Left ventricle myocardium inferior (tissue), 1 donor: ENCODE data around the gene KIR3DL3. TPM values are rescaled to one million over a fixed set of nuclear protein-coding genes. Genes with fewer than 3 reads are reported as not detected.
"Not testable (repeated sequence)": the region's sequence is repeated elsewhere in the genome, so short reads cannot be mapped to it uniquely, and the experiment has no call there.

ENCODE experiments used
- DNase-seq: peaks from one replicate; pipeline ENCODE4 v3.0.0-alpha.2; 2020
- H3K27ac ChIP-seq: fragments of 200-600 bp; replicated peaks from 2 replicates; pipeline ENCODE4 v1.8.0; 2021
- H3K27me3 ChIP-seq: fragments of 200-600 bp; 2 replicates; pipeline ENCODE4 v1.8.0; 2021; ENCODE audit warnings: low read depth
- H3K36me3 ChIP-seq: fragments of 200-600 bp; 2 replicates; pipeline ENCODE4 v1.8.0; 2021
- H3K4me1 ChIP-seq: fragments of 200-600 bp; 2 replicates; pipeline ENCODE4 v1.8.0; 2021
- H3K4me3 ChIP-seq: fragments of 200-600 bp; 2 replicates; pipeline ENCODE4 v1.8.0; 2021; ENCODE audit warnings: mild to moderate bottlenecking, moderate library complexity
- H3K9me3 ChIP-seq: fragments of 200-600 bp; replicated peaks from 2 replicates; pipeline ENCODE4 v1.8.0; 2021
- CTCF ChIP-seq: fragments of 200-600 bp; IDR thresholded peaks from 2 replicates; pipeline ENCODE4 v1.8.0; 2021; ENCODE audit warnings: antibody characterized with exemption, mild to moderate bottlenecking, borderline replicate concordance
- intact Hi-C: fragments of 100-400 bp; cut with micrococcal nuclease; formaldehyde crosslinking; loops from one replicate; pipeline ENCODE4 v1.11.0; 2022
- total RNA-seq: library from RNA; stranded (reverse); fragmentation: NEBNext Ultra II Directional; extraction: Animal tissue kit (Norgen Biotek cat#: 25700); gene quantifications from one replicate; pipeline ENCODE4 v1.2.1, GENCODE V29; 2021
- donor health status: DM: no; HTN: yes; CAD: no; lungs with severe emphysema.

The KIR3DL3 gene
- total RNA-seq, 1 donor from 2014 or later = not detected

GRCh38 chr19:54704928-54705327, 19.3 kb upstream of the KIR3DL3 start:
- H3K27ac ChIP-seq = no peak overlapping the region
- peaks cover 55% of the 10 kb centered on the region for H3K27me3 ChIP-seq
- no peaks in the 10 kb centered on the region for H3K9me3 ChIP-seq
- no peaks in the 10 kb centered on the region for H3K4me1 ChIP-seq
- no peak overlapping the region for H3K4me3 ChIP-seq
- DNase-seq = no peak
- TF ChIP-seq CTCF = no peak
- H3K36me3 ChIP-seq = no peaks in the 10 kb centered on the region
- intact Hi-C loops = no loop called here

DNA sequence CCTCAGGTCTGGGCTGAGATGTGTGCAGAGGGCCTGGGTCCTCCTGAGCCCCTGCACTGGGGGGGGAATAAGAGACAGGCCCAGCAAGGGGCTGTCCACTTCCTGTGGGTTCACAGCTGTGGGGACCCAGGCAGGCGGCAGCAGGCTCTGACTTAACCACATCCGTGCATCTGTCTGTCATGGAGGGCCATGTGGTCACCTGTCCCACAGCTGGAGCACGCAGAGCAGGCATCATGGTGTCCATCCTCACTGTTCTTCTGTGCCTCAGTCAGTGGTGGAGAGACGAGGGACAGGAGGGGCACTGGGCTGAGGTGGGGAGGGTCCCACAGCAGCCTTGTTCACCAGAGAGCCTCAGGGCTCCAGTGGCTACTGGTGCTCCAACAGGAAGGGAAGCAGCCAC, 16.3 kb upstream of the KIR3DL3 start:
- peaks cover 42% of the 10 kb centered on the region for H3K27me3 ChIP-seq
- no peak for DNase-seq
- no peak for TF ChIP-seq CTCF
- no peaks in the 10 kb centered on the region for H3K36me3 ChIP-seq
- intact Hi-C loops = no loop called here
- no peak overlapping the region for H3K4me3 ChIP-seq
- H3K27ac ChIP-seq = no peak overlapping the region
- H3K9me3 ChIP-seq = no peaks in the 10 kb centered on the region
- H3K4me1 ChIP-seq = no peaks in the 10 kb centered on the region

GRCh38 chr19:54708781-54709180, 15.5 kb upstream of the KIR3DL3 start:
- Histone ChIP-seq H3K4me1 (no peaks in the 10 kb centered on the region), H3K9me3 (no peaks in the 10 kb centered on the region), H3K4me3 (no peak overlapping the region), H3K36me3 (no peaks in the 10 kb centered on the region), H3K27ac (no peak overlapping the region), H3K27me3 (peaks cover 46% of the 10 kb centered on the region)
- intact Hi-C loops = no loop called here
- TF ChIP-seq CTCF = no peak
- no peak for DNase-seq

DNA sequence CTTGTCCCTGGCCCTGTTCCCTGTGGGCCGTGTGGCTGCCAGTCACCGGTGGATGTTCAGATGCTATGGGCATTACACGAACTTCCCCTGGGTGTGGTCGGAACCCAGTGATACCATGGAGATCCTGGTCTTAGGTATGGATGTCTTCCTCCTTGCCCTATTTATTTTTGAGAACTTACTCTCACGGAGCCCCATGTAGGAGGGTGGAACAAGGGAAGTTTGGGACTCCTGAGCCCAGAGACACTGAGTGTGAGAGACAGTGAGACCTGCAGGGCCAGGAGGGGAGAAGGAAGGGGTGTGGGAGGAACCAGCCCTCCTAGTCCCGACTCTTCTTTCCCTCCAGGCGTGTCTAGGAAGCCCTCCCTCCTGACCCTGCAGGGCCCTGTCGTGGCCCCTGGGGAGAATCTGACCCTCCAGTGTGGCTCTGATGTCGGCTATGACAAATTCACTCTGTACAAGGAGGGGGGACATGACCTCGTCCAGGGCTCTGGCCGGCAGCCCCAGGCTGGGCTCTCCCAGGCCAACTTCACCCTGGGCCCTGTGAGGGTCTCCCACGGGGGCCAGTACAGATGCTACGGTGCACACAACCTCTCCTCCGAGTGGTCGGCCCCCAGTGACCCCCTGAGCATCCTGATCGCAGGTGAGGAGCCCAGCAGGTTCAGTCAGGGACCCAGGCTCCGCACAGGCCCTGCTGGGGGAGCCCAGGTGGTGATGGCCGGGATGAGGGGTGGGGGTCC, 14.9 kb upstream of the KIR3DL3 start:
- H3K4me3 ChIP-seq = no peak overlapping the region
- H3K27ac ChIP-seq = no peak overlapping the region
- intact Hi-C loops = no loop called here
- H3K9me3 ChIP-seq = no peaks in the 10 kb centered on the region
- peaks cover 46% of the 10 kb centered on the region for H3K27me3 ChIP-seq
- no peak for TF ChIP-seq CTCF
- H3K4me1 ChIP-seq = no peaks in the 10 kb centered on the region
- no peak for DNase-seq
- no peaks in the 10 kb centered on the region for H3K36me3 ChIP-seq

DNA sequence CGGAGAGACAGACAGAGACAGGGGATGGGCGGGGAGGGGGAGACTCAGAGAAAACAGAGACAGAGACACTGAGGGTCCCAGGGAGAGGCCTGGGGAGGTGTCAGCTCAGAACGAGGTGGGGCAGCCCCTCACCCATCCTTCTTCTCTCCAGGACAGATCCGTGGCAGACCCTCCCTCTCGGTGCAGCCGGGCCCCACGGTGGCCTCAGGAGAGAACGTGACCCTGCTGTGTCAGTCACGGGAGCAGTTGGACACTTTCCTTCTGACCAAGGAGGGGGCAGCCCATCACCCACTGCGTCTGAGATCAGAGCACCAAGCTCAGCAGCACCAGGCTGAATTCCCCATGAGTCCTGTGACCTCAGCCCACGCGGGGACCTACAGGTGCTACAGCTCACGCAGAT, 14.3 kb upstream of the KIR3DL3 start:
- H3K36me3 ChIP-seq, H3K4me3 ChIP-seq, H3K9me3 ChIP-seq, intact Hi-C loops, H3K4me1 ChIP-seq, DNase-seq, H3K27ac ChIP-seq: not testable (repeated sequence)
- H3K27me3 ChIP-seq = peaks cover 41% of the 10 kb centered on the region

GRCh38 chr19:54724644-54725043, 402 bp downstream of the KIR3DL3 start:
- no peak overlapping the region for H3K4me3 ChIP-seq
- intact Hi-C loops = no loop called here
- H3K27ac ChIP-seq = no peak overlapping the region

More at GRCh38 chr19:54724644-54725043, 402 bp downstream of the KIR3DL3 start:
- DNase-seq = no peak
- no peak for TF ChIP-seq CTCF
- no peaks in the 10 kb centered on the region for H3K4me1 ChIP-seq
- no peaks in the 10 kb centered on the region for H3K27me3 ChIP-seq
- peaks cover 48% of the 10 kb centered on the region for H3K9me3 ChIP-seq
- H3K36me3 ChIP-seq = no peaks in the 10 kb centered on the region
